ENCODE measurements around the gene MAP4K3. TPM values are rescaled to one million over a fixed set of nuclear protein-coding genes. Genes with fewer than 3 reads are reported as not detected.

Gene MAP4K3
- total RNA-seq, 1 donor from 2014 or later = 63.6 TPM

GRCh38 chr2:39359453-39360038 is 77.5 kb downstream of the MAP4K3 start:
- H3K4me3 Mint-ChIP-seq (ENCODE audit: low read depth) = no peak overlapping the region
- H3K9me3 Mint-ChIP-seq (ENCODE audit: low read depth) = peaks cover 34% of the 10 kb centered on the region
- no peaks in the 10 kb centered on the region for H3K27me3 Mint-ChIP-seq
- H3K4me1 Mint-ChIP-seq (ENCODE audit: low read depth) = no peaks in the 10 kb centered on the region
- peak overlapping the region; percentile 31 for H3K27ac Mint-ChIP-seq
- peaks cover 46% of the 10 kb centered on the region for H3K36me3 Mint-ChIP-seq (ENCODE audit: insufficient read depth)
- no peak for DNase-seq (ENCODE audit: low spot score, unreplicated experiment)
- TF ChIP-seq, protein P1, sequence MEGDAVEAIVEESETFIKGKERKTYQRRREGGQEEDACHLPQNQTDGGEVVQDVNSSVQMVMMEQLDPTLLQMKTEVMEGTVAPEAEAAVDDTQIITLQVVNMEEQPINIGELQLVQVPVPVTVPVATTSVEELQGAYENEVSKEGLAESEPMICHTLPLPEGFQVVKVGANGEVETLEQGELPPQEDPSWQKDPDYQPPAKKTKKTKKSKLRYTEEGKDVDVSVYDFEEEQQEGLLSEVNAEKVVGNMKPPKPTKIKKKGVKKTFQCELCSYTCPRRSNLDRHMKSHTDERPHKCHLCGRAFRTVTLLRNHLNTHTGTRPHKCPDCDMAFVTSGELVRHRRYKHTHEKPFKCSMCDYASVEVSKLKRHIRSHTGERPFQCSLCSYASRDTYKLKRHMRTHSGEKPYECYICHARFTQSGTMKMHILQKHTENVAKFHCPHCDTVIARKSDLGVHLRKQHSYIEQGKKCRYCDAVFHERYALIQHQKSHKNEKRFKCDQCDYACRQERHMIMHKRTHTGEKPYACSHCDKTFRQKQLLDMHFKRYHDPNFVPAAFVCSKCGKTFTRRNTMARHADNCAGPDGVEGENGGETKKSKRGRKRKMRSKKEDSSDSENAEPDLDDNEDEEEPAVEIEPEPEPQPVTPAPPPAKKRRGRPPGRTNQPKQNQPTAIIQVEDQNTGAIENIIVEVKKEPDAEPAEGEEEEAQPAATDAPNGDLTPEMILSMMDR (IDR thresholded peaks at IDR 0.05; ENCODE audit: unreplicated experiment) = no peak

GRCh38 chr2:39356922-39357639 is 80.0 kb downstream of the MAP4K3 start:
- Mint-ChIP-seq H3K4me1 (ENCODE audit: low read depth) (no peaks in the 10 kb centered on the region), H3K9me3 (ENCODE audit: low read depth) (peaks cover 22% of the 10 kb centered on the region), H3K27ac (no peak overlapping the region), H3K27me3 (no peaks in the 10 kb centered on the region), H3K36me3 (ENCODE audit: insufficient read depth) (peaks cover 33% of the 10 kb centered on the region), H3K4me3 (ENCODE audit: low read depth) (no peak overlapping the region)
- no peak for DNase-seq (ENCODE audit: low spot score, unreplicated experiment)
- TF ChIP-seq, protein P1 (IDR thresholded peaks at IDR 0.05; ENCODE audit: unreplicated experiment) = no peak

- H3K27me3 Mint-ChIP-seq = no peaks in the 10 kb centered on the region
- H3K4me3 Mint-ChIP-seq (ENCODE audit: low read depth) = no peak overlapping the region
- TF ChIP-seq, protein P1 (IDR thresholded peaks at IDR 0.05; ENCODE audit: unreplicated experiment) = no peak
- DNase-seq (ENCODE audit: low spot score, unreplicated experiment) = no peak
- H3K36me3 Mint-ChIP-seq (ENCODE audit: insufficient read depth) = peaks cover 6% of the 10 kb centered on the region
- H3K4me1 Mint-ChIP-seq (ENCODE audit: low read depth) = no peaks in the 10 kb centered on the region
- no peaks in the 10 kb centered on the region for H3K9me3 Mint-ChIP-seq (ENCODE audit: low read depth)
- H3K27ac Mint-ChIP-seq = no peak overlapping the region
These were observed 86.4 kb downstream of the MAP4K3 start for GRCh38 chr2:39350658-39351057.

- DNase-seq (ENCODE audit: low spot score, unreplicated experiment) = no peak
- peak overlapping the region; percentile 2 for H3K27ac Mint-ChIP-seq
- no peaks in the 10 kb centered on the region for H3K4me1 Mint-ChIP-seq (ENCODE audit: low read depth)
- H3K36me3 Mint-ChIP-seq (ENCODE audit: insufficient read depth) = peaks cover 15% of the 10 kb centered on the region
- H3K27me3 Mint-ChIP-seq = no peaks in the 10 kb centered on the region
- H3K9me3 Mint-ChIP-seq (ENCODE audit: low read depth) = no peaks in the 10 kb centered on the region
- TF ChIP-seq, protein P1 (IDR thresholded peaks at IDR 0.05; ENCODE audit: unreplicated experiment) = no peak
- no peak overlapping the region for H3K4me3 Mint-ChIP-seq (ENCODE audit: low read depth)
These were observed 98.6 kb downstream of the MAP4K3 start for GRCh38 chr2:39338502-39338901.

DNA sequence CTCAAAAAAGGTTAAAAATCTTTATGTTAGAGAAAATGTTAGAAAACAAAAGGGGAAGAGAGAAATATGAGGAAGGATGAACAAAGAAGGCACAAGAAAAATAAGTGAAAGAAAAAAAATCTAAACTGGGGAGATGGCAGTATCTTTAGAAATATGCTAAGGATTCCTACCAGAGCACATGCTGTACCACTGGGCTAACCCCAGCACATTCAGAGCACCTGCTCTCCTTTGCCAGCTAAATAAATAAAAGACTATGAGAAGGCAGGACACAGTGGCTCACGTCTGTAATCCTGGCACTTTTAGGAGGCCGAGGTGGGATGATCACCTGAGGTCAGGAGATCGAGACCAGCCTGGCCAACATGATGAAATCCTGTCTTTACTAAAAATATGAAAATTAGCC is 101.2 kb downstream of the MAP4K3 start:
- DNase-seq (ENCODE audit: low spot score, unreplicated experiment) = no peak
- Mint-ChIP-seq H3K27ac (no peak overlapping the region), H3K36me3 (ENCODE audit: insufficient read depth) (peaks cover 16% of the 10 kb centered on the region), H3K27me3 (no peaks in the 10 kb centered on the region), H3K4me3 (ENCODE audit: low read depth) (no peak overlapping the region), H3K4me1 (ENCODE audit: low read depth) (no peaks in the 10 kb centered on the region), H3K9me3 (ENCODE audit: low read depth) (no peaks in the 10 kb centered on the region)
- TF ChIP-seq, protein P1 (IDR thresholded peaks at IDR 0.05; ENCODE audit: unreplicated experiment) = no peak

Data from progenitor cell of endocrine pancreas (in vitro differentiated cells).